Umbilical cord (tissue), 2 donors: ENCODE results near the gene JARID2. TPM values are rescaled to one million over a fixed set of nuclear protein-coding genes. Genes with fewer than 3 reads are reported as not detected.

Source experiments
- DNase-seq: peaks from one replicate; pipeline ENCODE4 v3.0.0-alpha.2; 2015; ENCODE audit warnings: low spot score
- total RNA-seq: library from RNA; depleted of rRNA; stranded (reverse); fragments of >200 nt; gene quantifications from one replicate; pipeline ENCODE4 v1.2.3, GENCODE V29; 2014; ENCODE audit warnings: low replicate concordance; ENCODE audit not compliant: insufficient read depth

The JARID2 gene
- 8.4 TPM for total RNA-seq

GRCh38 chr6:15245361-15246216 lies at the start of gene JARID2:
Gene JARID2 (plus strand): TSS chr6:15246069. CDS start chr6:15246540, 471 bp downstream.
- peak; percentile 99 for DNase-seq

- DNase-seq = peak; percentile 67
Measured at GRCh38 chr6:15200087-15200486, 45.8 kb upstream of the JARID2 start.

GRCh38 chr6:15205321-15205720 lies 40.5 kb upstream of the JARID2 start:
- no peak for DNase-seq

- DNase-seq = no peak
Measured at GRCh38 chr6:15206887-15207286, 39.0 kb upstream of the JARID2 start.

- DNase-seq = no peak
Measured at GRCh38 chr6:15207923-15208322, 37.9 kb upstream of the JARID2 start.

GRCh38 chr6:15213838-15214400 lies 31.9 kb upstream of the JARID2 start:
- DNase-seq = no peak

GRCh38 chr6:15218401-15218800 lies 27.5 kb upstream of the JARID2 start:
- no peak for DNase-seq

- DNase-seq = no peak
Measured at GRCh38 chr6:15220062-15220461, 25.8 kb upstream of the JARID2 start.

- DNase-seq = no peak
Measured at GRCh38 chr6:15227827-15228318, 18.0 kb upstream of the JARID2 start.

GRCh38 chr6:15230827-15231226 lies 15.0 kb upstream of the JARID2 start:
- DNase-seq = no peak

GRCh38 chr6:15232836-15233510 lies 12.9 kb upstream of the JARID2 start:
- no peak for DNase-seq

- DNase-seq = no peak
Measured at GRCh38 chr6:15234068-15234758, 11.7 kb upstream of the JARID2 start.

GRCh38 chr6:15239616-15240364 lies 6.1 kb upstream of the JARID2 start:
- DNase-seq = no peak

GRCh38 chr6:15242503-15242902 lies 3.4 kb upstream of the JARID2 start:
- peak; percentile 36 for DNase-seq

GRCh38 chr6:15242937-15243614 lies 2.8 kb upstream of the JARID2 start:
- no peak for DNase-seq

GRCh38 chr6:15243910-15244619 lies 1.8 kb upstream of the JARID2 start:
- DNase-seq = no peak

GRCh38 chr6:15244620-15245360 lies 1.1 kb upstream of the JARID2 start:
- peak; percentile 83 for DNase-seq

GRCh38 chr6:15246217-15246665 lies 372 bp downstream of the JARID2 start:
- DNase-seq = peak; percentile 47
